Mucosa of rectum (tissue), 2 donors: ENCODE measurements around the gene CHST1.

Experiments
- H3K27ac ChIP-seq, 2 donors: one replicate each; pipeline ENCODE4 v1.7.0; 2013; ENCODE audit warnings: inconsistent platforms in 2 of 2, low read depth in 2 of 2, low read length in 2 of 2
- H3K27me3 ChIP-seq, 2 donors: one replicate each; pipeline ENCODE4 v1.7.0; 2013; ENCODE audit warnings: low read length in 2 of 2; ENCODE audit not compliant: control insufficient read depth in 2 of 2, insufficient read depth in 2 of 2
- H3K36me3 ChIP-seq, 2 donors: one replicate each; pipeline ENCODE4 v1.7.0; 2013; ENCODE audit warnings: low read length in 2 of 2; ENCODE audit not compliant: control insufficient read depth in 2 of 2, insufficient read depth in 2 of 2
- H3K4me1 ChIP-seq, 2 donors: one replicate each; pipeline ENCODE4 v1.7.0; 2013; ENCODE audit warnings: low read length in 2 of 2, mild to moderate bottlenecking in 1 of 2; ENCODE audit not compliant: control insufficient read depth in 2 of 2, insufficient read depth in 2 of 2
- H3K4me3 ChIP-seq, 2 donors: one replicate each; pipeline ENCODE4 v1.7.0; 2013; ENCODE audit warnings: low read length in 2 of 2
- H3K9ac ChIP-seq, 2 donors: one replicate each; pipeline ENCODE4 v1.7.0; 2013; ENCODE audit warnings: low read length in 2 of 2, low read depth in 1 of 2, mild to moderate bottlenecking in 1 of 2
- H3K9me3 ChIP-seq, 2 donors: one replicate each; pipeline ENCODE4 v1.7.0; 2013; ENCODE audit warnings: low read length in 2 of 2; ENCODE audit not compliant: control insufficient read depth in 2 of 2
- donor health status: healthy.
- donor health status: Normal muscosa, but diverticular disease.

CHST1 gene

DNA sequence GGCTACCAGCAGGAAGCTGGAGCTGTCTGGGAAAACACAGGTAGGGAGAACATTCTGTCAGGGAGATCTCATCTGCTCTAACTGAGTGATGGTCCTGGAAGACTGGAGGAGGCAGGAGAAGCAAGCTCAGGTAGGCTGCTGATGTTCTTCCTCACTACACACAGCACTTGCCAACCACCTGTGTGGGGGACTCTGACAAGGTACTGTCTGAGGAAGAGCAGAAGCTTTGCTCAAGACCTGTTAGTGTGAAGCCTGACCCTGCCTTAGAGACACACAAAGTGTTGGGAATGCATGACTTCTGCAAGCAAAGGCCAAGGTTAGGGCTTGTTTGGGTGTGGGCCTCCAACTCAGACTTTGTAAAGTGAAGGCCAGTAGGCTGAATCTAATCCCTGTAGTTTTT is 46.5 kb downstream of the CHST1 start:
- no peak overlapping the region for H3K4me3 ChIP-seq
- H3K36me3 ChIP-seq: no peaks in the 10 kb centered on the region
- no peaks in the 10 kb centered on the region for H3K4me1 ChIP-seq
- H3K27me3 ChIP-seq: peaks cover 0 to 2% of the 10 kb centered on the region in 2 donors
- no peak overlapping the region for H3K27ac ChIP-seq
- H3K9ac ChIP-seq: no peak overlapping the region
- peaks cover 0 to 8% of the 10 kb centered on the region in 2 donors for H3K9me3 ChIP-seq

DNA sequence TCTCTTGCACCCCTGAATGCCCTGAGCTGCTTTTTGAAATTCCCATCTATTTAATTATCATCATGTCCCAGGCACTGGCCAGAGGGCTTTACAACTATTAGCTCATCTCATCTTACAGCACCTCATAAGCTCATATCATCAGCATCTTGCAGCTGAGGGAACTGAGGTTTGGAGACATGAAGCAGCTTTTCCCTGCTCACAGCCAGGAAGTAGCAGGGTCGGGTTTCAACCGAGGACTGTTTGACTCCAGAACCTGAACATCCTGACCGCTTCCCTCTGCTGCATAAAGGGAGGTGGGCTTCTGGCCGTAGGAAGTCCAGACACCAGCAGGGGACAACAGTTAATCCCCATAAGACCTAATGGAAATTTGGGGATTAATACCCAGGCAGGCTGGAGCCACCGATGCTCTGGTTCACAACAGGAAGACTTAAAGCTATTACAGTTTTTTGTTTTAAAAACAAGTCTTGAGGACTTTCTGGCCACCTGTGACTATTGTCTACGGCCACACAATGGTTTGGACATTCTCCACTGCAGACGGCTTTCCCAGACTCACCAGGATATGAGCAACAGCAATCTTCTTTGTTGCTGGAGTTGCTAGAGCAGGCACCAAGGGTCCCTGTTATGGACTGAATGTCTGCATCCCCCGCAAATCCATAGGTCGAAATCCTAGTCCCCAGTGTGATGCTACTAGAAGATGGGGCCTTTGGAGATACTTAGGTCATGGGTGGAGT is 47.4 kb downstream of the CHST1 start:
- no peak overlapping the region for H3K27ac ChIP-seq
- no peak overlapping the region for H3K9ac ChIP-seq
- H3K9me3 ChIP-seq: peaks cover 0 to 8% of the 10 kb centered on the region in 2 donors
- no peaks in the 10 kb centered on the region for H3K4me1 ChIP-seq
- H3K27me3 ChIP-seq: peaks cover 0 to 2% of the 10 kb centered on the region in 2 donors
- no peaks in the 10 kb centered on the region for H3K36me3 ChIP-seq
- no peak overlapping the region for H3K4me3 ChIP-seq

DNA sequence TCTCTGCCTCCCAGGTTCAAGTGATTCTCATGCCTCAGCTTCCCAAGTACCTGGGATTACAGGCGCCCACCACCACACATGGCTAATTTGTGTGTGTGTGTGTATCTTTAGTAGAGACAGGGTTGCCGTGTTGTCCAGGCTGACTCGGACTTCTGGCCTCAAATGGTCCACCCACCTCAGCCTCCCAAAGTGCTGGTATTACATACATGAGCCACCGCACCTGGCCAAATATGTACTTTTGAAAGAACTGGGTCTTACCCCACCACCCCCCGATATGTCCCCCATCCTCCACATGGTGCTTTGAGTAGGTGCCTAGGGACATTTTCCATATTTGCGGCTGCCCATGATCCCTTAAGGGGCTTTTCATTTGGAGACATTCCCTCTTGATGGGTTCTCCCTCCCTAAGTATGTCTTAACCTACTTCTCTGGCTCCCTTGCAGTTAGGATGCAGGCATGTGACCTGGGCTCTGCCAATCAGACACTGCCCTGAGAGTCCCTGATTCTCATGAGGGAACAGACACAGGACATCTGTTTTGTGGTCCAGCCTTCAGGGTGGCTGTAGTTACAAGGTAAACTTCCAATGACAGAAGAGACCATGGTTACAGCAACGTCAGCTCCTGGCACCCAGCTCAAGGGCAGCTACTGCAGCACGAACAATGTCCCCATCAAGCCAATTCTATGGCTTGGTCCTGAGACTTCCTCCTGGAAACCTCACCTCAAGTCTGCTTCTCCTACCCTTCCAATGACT is 48.4 kb downstream of the CHST1 start:
- no peak overlapping the region for H3K27ac ChIP-seq
- H3K9ac ChIP-seq: no peak overlapping the region
- no peaks in the 10 kb centered on the region for H3K36me3 ChIP-seq
- no peak overlapping the region for H3K4me3 ChIP-seq
- H3K9me3 ChIP-seq: peaks cover 0 to 8% of the 10 kb centered on the region in 2 donors
- peaks cover 0 to 2% of the 10 kb centered on the region in 2 donors for H3K27me3 ChIP-seq
- H3K4me1 ChIP-seq: no peaks in the 10 kb centered on the region

DNA sequence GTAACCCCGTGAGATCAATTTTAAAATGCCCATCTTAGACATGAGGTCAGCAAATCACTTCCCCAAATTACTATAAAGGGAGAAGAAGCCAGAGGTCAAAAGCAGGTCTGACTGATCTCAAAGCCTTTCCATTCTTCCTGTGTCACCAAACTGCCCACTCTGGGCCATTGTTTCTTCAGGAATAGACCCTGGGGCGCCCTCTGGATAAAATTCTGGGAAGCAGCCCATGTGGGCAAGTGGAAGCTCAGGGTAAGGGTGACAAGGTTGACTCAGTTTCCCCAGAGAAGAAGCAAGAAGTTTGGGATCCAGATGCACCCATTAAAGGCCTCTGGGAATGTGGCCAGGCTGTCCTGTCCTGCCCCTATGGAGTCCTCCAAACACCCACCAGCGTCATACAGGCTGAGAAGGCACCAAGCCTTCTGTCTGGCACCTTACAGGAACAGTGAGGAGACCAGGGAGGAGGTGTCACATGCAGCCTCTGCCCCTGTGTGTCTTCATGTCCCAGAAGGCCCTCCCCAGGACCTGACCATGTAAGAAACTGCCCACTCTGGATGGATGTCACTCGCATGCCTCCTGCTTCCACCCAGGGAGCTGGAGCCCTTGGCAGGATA is 50.1 kb downstream of the CHST1 start:
- Histone ChIP-seq H3K9me3 (peaks cover 0 to 2% of the 10 kb centered on the region in 2 donors), H3K27ac (no peak overlapping the region), H3K27me3 (peaks cover 0 to 1% of the 10 kb centered on the region in 2 donors), H3K36me3 (no peaks in the 10 kb centered on the region), H3K9ac (no peak overlapping the region), H3K4me3 (no peak overlapping the region), H3K4me1 (no peaks in the 10 kb centered on the region)

DNA sequence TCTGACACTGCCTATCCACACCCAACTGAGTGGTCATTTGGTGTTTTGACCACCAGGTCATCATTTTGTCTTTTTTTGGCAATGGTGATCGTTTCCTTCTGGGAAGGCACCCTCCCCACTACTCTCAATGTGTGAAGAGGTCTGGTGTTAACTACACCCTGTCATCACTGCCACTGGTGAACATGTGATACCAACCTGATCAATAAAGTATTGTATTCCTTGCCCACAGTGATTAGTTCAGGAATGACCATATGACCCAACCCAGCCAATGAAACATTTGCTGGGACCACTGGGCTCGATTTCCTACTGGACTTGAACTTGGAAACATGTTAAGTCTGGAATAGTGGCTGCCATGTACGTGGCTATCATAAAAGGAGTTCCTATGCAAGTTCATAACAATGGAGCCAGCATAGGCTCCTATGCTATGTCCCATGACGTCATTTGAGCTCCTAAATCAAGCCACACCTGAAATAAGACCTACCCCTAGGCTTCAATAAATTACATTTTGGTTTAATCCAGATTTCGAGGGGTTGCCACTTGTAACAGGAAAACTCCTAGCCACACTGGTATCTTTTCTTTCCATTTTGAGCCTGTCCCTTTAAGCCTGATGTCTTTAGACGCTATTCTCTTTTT is 51.1 kb downstream of the CHST1 start:
- no peaks in the 10 kb centered on the region for H3K36me3 ChIP-seq
- H3K4me3 ChIP-seq: no peak overlapping the region
- no peaks in the 10 kb centered on the region for H3K9me3 ChIP-seq
- H3K4me1 ChIP-seq: no peaks in the 10 kb centered on the region
- H3K27ac ChIP-seq: no peak overlapping the region
- no peak overlapping the region for H3K9ac ChIP-seq
- no peaks in the 10 kb centered on the region for H3K27me3 ChIP-seq

DNA sequence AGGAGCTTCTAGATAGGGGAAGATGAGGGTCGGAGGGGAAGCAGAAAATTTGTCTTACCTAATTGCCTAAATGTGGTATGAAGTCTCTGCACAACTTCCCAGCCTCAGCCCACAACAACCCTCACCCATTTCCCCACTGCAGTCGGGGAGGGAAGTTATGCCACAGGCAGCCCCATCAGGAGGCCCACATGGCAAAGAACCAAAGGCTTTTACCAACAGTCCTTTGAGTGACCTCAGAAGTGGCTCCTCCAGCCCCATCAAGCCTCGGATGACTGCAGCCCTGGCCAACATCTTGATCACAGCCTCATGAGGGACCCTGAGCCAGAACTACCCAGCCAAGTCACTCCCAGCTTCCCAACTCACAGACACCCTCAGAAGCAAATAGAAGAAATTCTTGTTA is 54.8 kb downstream of the CHST1 start:
- H3K4me3 ChIP-seq: no peak overlapping the region
- no peaks in the 10 kb centered on the region for H3K9me3 ChIP-seq
- no peaks in the 10 kb centered on the region for H3K4me1 ChIP-seq
- no peak overlapping the region for H3K27ac ChIP-seq
- H3K27me3 ChIP-seq: no peaks in the 10 kb centered on the region
- no peak overlapping the region for H3K9ac ChIP-seq
- H3K36me3 ChIP-seq: no peaks in the 10 kb centered on the region

DNA sequence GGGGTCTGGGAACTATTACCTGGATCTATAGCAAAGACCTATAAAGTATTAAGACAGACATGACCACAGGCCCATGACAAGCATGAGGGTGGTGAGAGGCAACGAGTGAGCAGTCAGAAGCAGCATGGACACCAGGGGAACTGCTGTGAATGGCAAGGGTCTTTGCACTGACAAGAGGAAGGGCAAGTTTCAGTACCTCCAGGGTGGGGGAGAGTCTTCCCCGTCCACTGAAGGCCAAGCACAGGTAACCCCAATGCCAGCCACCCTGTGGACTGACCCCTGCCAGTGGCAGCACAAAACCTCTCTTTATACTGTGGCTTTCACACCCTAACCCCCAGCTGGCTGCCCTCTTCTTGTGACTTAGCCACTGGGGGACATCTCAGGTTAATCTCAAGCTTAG is 55.5 kb downstream of the CHST1 start:
- Histone ChIP-seq H3K4me1 (no peaks in the 10 kb centered on the region), H3K9ac (no peak overlapping the region), H3K27ac (no peak overlapping the region), H3K4me3 (no peak overlapping the region), H3K36me3 (no peaks in the 10 kb centered on the region), H3K27me3 (no peaks in the 10 kb centered on the region), H3K9me3 (no peaks in the 10 kb centered on the region)

DNA sequence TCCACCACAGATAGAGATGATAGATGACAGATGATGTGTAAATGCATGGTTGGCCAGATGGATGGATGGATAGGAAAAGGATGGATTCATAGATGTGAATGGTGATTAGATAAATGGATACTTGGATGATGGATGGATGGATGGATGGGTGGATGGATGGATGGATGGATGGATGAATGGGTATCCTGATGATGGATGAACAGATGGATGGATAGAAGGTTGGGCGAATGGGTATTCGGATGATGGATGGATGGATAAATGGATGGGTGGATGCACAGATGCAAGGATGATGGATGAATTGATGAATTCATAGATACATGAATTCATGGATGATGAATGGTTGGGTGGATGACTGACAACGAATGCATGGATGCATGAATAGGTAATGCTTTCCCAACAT is 56.1 kb downstream of the CHST1 start:
- no peak overlapping the region for H3K4me3 ChIP-seq
- no peaks in the 10 kb centered on the region for H3K9me3 ChIP-seq
- no peak overlapping the region for H3K9ac ChIP-seq
- H3K27ac ChIP-seq: no peak overlapping the region
- no peaks in the 10 kb centered on the region for H3K36me3 ChIP-seq
- H3K4me1 ChIP-seq: no peaks in the 10 kb centered on the region
- H3K27me3 ChIP-seq: no peaks in the 10 kb centered on the region

DNA sequence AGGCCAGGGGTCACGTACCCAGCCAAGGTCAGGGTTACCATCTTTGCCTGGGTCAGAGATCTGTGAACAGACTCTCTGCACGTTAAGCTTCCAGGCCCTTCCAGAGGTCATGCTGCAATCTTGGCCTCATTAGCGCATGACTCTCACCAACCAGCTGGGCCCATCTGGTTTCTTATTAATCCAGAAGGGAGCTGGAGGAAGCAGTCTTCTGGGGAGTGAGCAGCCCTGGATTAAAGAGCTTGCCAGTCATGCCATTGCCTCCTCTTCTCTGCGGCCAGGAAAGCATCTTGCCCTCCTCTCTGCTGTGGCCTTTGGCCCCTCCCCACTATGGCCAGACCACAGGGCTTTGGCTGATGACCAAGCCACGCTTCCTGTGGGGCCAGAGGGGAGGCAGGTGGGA is 57.4 kb downstream of the CHST1 start:
- no peak overlapping the region for H3K9ac ChIP-seq
- H3K9me3 ChIP-seq: no peaks in the 10 kb centered on the region
- no peak overlapping the region for H3K4me3 ChIP-seq
- H3K27ac ChIP-seq: no peak overlapping the region
- no peaks in the 10 kb centered on the region for H3K36me3 ChIP-seq
- no peaks in the 10 kb centered on the region for H3K27me3 ChIP-seq
- no peaks in the 10 kb centered on the region for H3K4me1 ChIP-seq
